HG02798 (cell line): ENCODE data around the gene FTO.
A peak's percentile ranks its signal among the peaks of the same experiment; 100 is the strongest.
"Not testable (repeated sequence)": the region's sequence is repeated elsewhere in the genome, so short reads cannot be mapped to it uniquely, and the experiment has no call there.

Experiments
- ATAC-seq: cut with Tn5 transposase; IDR thresholded peaks from one replicate; pipeline ENCODE4 v1.9.1; 2021; ENCODE audit warnings: mild to moderate bottlenecking; ENCODE audit not compliant: unreplicated experiment, poor library complexity

FTO gene

DNA sequence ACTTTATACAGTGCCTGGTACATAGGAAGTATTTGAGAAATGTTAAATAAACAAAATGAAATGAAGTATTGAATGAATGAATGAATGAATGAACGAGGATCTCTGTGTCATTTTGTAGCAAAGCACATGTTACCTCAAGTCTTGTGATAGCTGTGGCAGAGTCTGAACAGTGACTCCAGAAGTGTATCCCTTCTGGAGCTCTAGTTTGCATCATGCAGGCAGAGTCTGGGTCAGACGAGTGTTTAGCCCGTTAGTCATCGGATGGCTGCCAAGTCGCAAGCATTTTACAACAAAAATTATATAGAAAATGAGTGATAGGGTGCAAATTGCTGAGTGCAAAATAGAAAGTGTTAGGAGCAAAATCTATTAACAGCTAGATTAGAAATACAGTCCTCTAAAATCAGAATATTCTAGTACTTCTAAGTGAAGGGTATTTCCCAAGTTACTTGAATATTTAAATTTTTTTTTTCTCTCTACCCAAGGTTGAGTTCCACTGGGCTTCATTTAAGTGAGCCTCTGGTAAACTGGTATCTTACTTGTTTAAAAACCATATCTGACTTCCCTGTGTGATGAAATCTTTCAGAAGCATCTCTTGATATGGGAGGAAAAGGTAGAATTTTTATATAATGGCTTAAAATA is 113.3 kb downstream of the FTO start:
- no peak for ATAC-seq

DNA sequence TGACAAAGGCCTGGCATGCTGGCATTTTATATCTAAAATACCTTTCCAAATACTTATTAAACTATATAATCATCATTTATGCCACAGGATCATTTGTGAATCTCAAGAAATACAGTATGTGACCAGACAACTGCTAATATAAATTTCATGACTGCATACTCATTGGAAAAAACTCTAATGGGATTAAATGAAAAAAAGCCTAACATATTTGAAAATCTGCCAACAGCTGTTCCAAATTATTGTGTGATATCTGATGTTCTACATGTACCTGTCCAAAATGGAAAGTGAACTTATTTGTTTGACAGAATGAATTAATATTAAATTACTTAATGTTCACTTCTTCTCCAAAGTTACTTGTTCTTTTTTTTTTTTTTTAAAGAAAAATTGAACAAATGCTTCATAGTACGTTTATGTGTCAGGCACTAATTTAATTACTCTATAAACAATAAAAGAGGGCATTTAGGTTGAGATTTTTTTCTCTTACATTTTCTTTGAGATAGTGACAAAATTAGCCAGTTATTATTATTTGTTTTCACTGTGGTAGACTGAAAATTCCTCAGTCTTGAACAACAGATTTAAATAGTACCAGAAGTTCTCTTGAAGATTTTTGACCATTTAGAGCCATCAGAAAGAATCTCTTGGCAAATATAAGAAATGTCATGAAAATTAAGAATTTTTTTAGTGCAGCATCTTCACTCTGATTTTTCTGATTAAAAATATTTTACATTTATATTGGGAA is 114.0 kb downstream of the FTO start:
- ATAC-seq = no peak

DNA sequence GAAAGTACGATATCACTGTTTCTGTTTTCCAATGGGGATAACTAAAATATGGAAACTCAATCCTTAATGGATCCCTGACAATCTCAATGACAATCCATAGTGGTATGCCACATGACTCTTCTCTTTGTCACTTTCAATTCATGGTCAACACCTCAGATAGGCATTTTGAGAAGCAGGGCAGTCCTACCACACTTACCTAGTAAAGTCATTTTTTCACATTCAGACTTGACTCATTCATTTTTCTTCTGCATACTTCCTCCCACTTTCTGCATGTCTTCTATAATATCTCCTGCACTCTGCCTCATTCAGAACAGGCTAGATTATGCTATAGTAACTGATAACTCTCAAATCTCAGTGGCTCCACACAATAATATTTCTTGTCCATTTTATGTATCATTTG is 117.5 kb downstream of the FTO start:
- no peak for ATAC-seq

DNA sequence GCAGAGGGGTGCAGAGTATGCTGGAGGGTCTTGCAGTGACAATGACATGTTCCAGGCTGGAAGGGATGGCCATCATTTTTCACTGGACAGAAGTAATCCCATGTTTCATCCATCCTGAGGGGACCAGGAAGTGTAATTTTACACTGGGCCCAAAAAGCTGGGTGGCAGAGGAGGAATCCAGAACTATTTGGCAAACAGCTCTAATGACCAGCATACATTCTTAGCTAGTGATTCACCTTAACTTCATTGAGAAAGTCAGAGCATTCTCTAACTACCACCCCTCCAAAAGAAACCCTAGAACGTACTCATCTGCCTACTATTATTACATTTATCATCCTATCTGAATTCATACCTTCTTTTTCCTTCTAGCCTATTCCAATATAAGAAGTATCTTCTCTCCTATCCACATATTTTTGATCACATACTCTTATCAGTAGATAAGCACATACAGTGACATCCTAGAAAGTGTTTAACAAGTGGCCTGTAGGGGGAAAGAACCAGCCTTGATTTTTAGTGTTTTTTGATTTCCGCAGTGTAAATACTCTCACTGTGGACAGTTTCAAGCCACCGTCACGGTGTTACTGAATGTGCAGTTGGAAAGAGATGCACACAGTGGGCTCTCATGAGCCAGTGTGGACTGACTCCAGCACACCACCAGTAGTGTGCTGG is 118.1 kb downstream of the FTO start:
- no peak for ATAC-seq

DNA sequence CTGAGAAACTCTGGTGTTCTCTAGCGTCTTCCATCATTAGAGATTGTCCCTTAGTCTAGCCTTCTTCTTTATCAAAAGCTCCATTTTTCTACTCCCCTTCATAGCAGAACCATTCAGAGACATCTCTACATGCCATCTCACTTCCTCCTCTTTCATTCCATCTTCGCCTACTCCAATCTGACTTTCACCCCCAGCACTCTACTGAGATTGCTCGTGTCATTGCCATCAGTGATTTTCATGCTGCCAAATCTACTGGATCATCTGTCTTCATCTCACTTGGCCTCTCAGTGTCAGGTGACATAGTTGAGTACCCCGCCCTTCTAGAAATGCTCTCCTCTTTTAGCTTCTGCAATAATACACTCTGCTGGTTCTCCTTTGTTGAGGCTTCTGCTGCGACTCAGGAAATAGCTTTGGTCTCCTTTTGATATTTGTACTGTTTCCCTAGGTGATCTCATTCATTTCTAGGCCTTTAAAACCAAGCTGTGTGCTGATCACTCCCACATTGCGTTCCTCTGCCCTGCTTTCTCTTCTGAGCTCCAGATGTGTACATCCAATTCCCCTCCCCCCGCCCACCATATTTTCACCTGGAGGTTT is 119.1 kb downstream of the FTO start:
- peak; percentile 62 for ATAC-seq

DNA sequence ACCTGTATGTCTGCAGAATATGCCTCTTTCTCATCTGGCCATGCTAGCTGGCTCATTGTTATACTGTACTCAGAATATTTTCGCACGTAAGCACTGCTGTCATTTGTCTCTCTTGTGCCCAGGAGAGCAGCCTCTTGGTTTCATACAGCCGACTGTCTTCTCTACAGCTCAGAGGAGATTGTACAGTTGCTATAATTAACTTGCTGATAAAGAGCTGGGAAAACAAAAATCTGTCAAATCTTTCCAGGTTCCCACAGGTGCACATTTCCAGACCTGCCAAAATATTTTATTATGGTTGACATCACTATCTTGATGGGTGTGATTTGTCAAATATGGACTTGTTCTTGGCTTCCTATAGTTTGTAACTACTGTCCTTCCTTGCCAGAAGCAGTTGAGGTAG is 122.7 kb downstream of the FTO start:
- ATAC-seq = no peak

DNA sequence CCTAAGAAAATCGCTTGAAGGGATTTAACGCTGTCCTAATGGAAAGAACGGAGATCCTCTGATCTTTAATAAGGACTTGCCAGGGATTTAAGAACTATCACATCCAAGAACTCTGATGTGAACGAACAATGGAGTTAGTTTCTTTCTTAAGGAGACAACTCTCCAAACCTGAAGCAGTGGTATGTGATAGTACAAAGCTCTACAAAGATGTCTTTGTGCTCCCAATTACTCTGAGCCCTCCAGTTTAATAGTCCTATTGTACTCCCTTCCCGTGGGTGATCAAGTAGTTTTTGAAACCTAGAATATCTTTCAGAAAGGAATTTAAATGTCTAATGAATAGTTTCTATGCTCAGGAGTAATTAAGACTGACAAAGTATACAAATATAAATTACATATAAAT is 123.8 kb downstream of the FTO start:
- no peak for ATAC-seq

DNA sequence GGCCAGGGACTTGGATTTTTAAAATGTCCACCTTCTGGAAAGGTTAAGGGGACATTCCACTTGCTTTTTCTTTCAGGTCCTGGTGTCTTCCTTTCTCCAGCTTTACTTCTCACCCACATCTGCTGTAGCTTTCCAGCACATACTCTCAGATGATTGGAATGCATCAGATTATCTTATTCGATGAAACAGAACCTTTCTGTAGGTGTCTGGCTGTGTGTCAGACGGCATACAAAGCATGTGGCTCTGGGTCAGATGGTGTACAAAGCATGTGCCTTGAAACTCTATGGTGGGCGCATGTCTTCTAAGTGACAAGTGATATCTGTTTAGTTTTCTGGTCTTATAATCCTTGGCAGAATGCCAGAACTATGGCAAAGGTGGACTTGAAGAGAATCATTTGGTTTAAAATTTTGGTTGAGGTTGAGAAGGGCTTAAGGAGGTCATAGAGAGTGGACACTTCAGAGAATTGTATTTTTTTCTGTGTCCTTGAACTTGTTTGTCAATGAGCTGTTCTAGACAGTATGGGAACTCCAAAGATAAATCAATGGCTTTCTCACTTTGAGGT is 125.3 kb downstream of the FTO start:
- no peak for ATAC-seq

DNA sequence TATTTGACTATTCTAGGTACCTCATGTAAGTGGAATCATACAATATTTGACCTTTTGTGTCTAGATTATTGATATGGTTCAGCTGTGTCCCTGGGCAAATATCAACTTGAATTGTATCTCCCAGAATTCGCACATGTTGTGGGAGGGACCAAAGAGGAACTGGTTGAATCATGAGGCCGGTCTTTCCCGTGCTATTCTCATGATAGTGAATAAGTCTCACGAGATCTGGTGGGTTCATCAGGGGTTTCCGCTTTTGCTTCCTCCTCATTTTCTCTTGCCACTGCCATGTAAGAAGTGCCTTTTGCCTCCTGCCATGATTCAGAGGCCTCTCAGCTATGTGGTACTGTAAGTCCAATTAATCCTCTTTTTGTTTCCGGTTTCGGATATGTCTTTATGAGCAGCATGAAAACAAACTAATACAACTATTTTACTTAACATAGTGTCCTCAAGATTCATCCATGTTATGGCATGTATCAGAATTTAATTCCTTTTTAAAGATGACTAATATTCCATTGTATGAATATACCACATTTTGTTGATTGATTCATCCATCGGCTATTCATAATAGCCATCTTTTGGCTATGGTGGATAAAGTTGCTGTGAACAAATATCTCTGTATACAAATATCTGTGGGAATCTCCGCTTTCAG is 129.1 kb downstream of the FTO start:
- no peak for ATAC-seq

DNA sequence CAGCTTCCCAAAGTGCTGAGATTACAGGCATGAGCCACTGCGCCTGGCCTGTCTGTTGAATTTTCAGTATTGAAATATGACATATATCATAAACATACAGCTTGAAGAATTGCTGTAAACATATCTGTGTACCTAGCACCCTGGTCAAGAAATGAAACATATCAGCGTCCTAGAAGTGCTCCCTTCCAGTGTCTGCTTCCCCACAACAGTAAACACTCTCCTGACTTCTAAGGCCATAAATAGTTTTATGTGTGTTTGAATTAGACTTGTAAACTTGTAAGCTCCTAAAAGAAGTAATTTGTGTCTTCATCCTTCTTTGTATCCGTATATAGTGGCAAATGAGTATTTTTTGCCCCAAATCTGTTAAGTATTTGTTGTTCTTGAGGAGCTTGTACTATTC is 132.2 kb downstream of the FTO start:
- no peak for ATAC-seq

DNA sequence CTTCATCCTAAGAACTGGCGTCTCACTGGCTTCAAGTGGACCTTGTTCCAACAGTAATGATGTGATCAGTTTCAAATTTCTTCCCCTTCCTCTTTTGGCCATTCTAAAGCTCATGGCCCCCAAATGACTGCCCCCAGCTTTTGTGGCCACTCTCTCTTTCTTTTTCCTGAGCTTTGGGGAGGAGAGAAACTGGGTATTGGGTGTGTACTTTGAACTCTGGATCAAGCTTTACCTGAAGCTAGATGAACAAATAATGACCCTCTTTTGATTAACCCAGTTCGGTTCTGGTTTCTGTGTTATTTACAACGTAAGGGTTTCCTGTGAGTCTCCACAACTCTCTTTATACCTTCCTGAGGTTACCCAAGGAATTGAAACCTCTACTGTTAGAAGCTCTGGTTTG is 132.7 kb downstream of the FTO start:
- no peak for ATAC-seq

DNA sequence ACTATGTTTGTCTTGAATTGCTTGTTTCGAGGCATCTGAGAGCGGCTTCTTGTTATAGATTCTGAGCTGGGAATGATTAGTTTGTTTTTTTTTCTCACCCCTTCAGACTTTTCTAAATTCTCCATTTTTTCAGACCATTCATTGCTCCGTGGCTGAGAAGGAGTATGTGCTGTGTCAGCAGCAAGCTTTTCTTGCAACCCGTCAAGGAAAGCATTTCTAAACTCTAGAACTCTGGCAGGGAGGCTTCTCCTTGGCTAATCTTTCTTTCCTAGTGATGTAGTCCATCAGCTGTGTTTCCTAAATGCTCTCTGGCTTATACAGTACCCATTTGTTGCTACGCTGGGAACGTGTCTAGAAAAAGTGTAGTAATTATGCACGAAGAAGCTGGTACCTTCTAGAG is 133.5 kb downstream of the FTO start:
- no peak for ATAC-seq

DNA sequence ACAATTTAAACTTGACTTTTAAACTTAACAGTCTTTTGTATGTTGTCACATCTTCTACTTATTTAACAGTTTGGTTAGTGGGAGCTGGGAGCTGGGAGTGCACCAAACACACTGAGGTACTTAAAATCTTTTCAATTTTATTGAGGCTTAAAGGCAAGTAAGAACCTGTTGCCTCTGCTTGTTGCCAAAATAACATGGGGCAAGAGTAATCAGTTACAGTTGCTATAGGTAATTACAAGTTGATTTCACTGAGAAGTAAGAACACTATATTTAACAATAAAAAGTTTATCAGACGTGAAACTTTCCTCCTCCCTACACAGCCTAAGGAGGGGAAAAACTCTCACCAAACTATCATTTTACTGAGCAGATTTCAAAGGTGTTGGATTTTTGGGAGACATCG is 135.2 kb downstream of the FTO start:
- no peak for ATAC-seq

DNA sequence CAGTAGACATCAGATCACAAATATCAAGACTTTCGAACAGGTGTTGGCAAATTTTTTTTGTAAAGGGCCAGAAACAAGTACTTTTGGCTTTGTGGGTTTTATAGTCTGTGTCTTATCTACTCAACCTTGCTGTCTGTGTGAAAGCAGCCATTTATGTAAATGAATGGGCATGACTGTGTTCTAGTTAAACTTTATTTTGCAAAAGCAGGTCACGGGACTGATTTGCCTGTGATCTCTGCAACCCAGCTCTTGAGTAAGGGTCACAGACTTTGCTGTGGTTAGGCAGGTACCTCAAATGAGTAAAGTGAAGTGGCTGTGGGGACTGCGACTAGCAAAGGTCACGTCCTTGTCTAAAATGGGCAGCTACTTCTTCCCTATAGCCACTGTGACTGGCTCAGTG is 136.5 kb downstream of the FTO start:
- ATAC-seq = no peak

DNA sequence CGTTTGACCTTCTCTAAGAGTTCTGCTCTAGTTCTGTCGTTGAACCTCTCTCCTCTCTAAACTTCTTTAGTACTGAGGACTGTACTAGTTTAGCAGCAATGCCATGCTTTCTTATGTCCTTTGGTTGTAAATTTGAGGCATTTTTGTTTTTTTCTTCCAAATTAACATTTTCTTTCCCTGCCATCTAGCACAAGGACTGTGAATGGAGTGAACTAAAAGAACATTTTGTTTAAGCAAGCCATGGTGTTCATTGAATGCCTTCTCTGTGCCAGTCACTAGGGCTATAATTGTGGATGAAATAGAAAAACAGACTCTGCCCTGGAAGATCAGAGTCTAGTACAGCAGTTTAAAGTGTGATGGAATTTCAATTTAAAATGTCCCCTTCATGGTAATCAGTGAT is 137.9 kb downstream of the FTO start:
- no peak for ATAC-seq

DNA sequence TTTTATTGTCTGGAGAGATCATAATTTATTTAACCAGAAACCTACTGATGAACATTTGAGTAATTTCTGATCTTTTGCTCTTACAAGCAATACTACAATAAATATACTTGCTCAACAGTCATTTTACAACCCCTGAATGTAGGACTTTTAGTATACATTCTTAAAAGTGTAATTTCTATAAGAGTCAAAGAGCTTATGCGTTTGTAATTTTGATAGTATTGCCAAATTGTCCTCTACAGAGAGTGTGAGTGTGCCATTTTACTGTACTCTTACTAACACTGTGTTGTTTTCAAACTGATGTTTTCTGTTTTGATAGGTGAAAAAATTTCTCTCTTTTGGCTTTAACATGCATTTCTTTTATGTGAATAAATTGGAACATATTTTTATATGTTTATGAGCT is 139.1 kb downstream of the FTO start:
- ATAC-seq = no peak

DNA sequence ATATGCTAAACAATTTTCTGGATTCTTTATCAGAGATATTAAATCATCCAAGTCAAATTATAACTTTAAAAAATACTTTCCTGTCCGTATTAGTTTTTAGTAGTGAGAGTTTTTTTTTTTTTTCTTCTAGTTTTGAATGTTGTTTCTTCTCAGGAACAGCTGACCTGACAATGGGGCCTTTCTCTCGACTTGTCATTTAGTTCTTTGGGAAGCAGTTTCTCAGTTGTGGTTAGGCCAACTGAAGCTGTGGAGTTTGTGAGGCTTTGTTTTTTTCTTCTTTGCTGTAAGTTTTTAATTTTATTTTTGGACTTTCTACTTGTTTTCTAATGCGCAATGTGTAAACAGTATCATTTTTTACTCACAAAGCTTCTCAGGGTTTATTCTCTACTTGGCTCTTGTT is 140.8 kb downstream of the FTO start:
- ATAC-seq = no peak

DNA sequence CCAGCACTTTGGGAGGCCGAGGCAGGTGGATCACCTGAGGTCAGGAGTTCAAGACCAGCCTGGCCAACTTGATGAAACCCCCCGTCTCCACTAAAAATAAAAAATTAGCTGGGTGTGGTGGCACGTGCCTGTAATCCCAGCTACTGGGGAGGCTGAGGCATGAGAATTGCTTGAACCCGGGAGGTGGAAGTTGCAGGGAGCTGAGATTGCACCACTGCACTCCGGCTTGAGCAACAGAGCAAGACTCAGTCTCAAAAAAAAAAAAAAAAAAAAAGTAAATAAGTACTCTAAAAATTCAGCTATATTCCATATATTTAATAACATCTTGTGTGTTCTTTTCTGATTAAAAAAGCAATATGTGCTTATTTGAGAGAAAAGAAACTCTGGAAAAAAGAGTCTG is 142.6 kb downstream of the FTO start:
- not testable (repeated sequence) for ATAC-seq

DNA sequence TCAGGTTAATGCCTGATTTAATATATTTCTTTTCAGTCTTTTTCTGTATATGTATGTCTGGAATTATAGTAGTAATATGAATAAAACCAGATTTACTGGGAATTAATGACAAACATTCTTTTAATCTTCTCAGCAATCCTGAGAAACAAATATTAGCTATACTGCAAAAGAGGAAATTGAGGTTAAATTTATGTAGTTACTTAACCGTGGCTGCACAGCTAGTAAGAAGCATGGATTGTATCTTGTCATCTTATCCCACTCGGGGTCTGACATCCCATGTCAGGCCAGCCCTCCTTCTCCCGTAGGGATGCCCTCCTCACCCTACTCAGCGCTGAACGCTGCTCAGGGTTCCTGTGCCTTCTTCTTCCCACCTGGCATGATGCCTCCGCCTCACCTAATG is 143.0 kb downstream of the FTO start:
- ATAC-seq = no peak

DNA sequence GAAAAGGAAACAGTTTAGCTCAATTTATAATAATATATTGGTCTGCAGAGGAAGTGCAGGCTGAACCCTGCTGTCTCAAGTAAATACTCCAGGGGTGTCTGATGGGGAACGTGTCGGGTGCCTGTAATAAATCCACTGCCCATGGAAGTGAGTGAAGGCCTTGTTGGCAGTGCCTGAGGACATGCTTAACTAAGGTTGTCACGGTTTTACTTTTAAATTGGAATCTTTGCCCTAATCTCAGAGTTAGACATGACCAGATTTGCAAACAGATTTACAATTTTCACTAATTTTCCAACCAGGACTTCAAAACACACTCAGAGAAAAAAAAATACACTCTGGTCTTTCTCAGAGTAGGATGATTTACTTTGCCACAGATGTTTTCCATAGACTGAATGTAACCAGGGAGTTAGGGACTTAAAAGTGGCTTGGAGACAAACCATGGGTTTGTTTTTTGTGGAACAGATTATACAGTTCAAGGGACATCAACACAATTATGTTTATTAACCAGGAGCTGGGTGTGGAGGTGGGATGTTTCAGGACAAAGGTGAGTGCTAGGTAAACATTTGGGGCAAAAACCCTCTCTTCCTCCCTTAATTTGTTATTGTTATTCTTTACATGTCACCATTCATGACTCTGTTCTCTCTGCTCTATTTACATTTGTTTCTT is 144.5 kb downstream of the FTO start:
- no peak for ATAC-seq
